ENCODE measurements around the gene ENOX1.

GRCh38 chr13:43666403-43666802 lies 120.4 kb downstream of the ENOX1 start:
- TF ChIP-seq CTCF (IDR thresholded peaks at IDR 0.05), result no peak
- no peak for TF ChIP-seq POLR2A (IDR thresholded peaks at IDR 0.05)
